HG02610 (cell line): ENCODE results near the gene ME2.
"Not testable (repeated sequence)": the region's sequence is repeated elsewhere in the genome, so short reads cannot be mapped to it uniquely, and the experiment has no call there.

ENCODE experiments used
- ATAC-seq: cut with Tn5 transposase; IDR thresholded peaks from one replicate; pipeline ENCODE4 v1.9.1; 2021; ENCODE audit warnings: mild to moderate bottlenecking, moderate library complexity; ENCODE audit not compliant: unreplicated experiment

The ME2 gene

DNA sequence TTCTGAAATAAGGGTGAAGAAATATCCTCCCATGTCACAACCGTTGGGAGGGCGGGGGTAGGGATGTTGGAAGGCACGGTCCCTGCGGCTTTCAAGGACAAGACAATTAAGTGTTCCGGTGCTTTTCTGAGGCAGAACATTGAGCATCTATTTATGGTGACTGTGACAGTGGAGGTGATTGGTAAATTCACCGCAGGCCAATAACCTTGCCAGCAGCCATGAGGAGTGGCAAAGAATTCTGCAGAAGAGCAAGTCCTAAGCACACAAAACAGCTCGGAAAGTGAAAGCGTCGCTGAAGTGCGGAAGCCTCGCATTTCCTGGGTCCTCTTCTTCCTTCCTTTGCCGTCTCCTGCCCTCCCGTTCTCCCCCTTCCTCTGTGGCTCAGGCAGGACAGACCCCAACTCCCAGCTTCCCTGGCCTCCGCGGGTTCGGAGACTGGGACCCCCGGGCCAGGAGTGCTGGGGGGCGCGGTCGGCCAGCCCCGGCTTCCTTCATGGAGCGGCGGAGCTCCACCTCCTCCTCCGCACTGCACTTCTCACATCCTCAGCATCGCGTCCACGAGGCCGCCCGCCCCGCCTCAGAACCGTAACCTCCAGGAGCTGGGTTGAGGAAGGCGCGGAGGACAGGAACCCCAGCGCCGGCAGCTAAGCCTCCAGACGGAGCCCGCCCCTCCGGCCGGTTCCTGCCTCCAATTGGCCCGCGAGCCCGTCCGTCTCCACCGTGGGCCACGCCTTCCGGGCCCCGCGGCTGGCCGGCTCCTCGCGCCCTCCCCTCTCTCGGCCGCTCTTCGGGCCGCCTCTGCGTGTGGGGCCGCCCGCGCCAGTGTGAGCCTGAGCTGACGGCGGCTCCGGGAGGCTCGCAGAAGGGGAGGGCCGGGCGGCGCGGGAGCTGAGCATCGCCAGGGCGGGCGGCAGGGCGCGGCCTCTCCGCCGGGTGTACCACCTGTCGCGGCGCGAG lies at the start of gene ME2:
Gene ME2 (plus strand): TSS at position 774 of the 957 bp plus-strand sequence. CDS start 16,703 bp downstream, outside the sequence.
- peak; percentile 97 for ATAC-seq

GRCh38 chr18:50829644-50830043 lies 49.3 kb upstream of the ME2 start:
- ATAC-seq = no peak

DNA sequence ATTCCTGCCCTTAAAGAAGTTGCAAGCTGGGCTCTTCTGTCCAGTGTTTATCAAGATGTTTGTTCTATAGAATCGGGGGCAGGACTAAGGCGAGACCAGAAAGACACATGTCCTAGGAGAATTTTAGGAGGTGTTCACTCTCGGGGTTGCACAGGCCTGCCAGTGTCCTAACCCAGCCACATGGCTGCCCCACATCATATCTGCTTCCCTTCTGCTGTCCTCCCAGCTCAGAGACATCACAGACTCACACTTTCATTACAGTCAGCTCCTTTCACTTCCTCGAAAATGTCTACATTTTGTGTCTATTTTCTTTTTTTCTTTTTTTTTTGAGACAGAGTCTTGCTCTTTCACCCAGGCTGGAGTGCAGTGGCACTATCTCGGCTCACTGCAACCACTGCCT lies 48.4 kb upstream of the ME2 start:
- no peak for ATAC-seq

DNA sequence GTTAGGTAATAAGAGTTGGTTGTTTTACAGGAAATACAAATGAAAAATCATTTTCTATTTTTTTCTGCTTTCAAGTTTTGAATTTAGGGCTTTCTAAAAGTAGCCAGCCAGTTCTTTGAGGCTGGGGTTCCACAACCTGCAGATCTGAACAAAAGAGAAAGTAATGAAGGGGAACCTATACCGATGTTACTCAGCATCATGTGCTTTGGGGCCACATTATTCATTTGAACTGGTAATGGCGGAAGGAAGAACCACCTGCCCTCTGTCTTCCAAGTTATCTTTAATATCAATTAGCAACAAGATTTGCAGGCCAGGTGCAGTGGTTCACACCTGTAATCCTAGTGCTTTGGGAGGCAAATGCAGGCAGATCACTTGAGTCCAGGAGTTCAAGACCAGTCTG lies 46.2 kb upstream of the ME2 start:
- ATAC-seq = no peak

DNA sequence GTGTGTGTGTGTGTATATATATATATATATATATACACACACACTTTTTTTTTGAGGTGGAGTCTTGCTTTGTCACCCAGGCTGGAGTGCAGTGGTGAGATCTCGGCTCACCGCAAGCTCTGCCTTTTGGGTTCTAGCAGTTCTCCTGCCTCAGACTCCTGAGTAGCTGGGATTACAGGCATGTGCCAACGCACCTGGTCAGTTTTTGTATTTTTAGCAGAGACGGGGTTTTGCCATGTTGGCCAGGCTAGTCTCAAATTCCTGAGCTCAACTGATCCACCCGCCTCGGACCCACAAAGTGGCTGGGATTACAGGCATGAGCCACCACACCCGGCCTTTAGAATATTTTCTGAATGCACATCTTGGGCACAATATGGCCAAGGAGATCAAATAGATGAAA lies 45.4 kb upstream of the ME2 start:
- not testable (repeated sequence) for ATAC-seq

DNA sequence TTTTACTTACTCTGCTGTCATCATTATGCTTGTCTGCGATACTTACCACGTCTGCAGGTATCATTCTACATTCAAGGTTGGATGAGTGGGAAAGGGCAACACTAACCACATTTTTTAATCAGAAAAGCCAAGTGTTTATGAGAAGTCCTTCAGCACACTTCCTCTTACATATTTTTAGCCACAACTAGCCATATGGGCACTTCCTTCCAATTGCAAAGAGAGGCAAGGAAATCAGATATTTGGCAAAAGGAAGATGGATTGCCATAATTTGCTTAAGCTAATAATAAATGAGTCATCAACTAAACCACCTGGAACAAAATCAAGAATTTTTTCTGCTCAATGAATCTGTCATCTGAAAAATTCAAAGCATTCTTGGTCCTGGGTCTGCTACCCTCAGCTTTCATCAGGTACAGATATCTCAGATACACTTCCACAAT lies 42.4 kb upstream of the ME2 start:
- no peak for ATAC-seq

- ATAC-seq = no peak
Observed at GRCh38 chr18:50839341-50839740, 39.6 kb upstream of the ME2 start.

DNA sequence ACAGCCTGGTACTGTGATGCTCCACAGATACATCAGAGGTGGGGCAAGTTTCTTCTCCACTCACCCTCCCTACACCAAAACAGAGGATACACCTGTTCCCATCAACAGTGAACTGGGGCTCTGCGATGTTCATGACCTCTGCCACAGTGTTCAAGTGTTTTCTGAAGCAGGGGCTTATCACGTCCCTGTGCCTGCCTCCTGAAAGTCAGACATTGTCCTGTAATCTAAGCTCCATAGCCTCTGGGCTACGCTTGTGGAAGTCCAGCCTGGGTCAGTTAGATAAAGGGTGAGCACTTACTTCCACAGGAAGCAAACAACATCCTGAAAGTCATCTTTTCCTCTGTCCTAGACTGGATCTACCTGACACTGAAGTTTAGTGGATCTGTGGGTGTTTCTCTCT lies 38.9 kb upstream of the ME2 start:
- no peak for ATAC-seq

GRCh38 chr18:50842846-50843245 lies 36.1 kb upstream of the ME2 start:
- no peak for ATAC-seq

DNA sequence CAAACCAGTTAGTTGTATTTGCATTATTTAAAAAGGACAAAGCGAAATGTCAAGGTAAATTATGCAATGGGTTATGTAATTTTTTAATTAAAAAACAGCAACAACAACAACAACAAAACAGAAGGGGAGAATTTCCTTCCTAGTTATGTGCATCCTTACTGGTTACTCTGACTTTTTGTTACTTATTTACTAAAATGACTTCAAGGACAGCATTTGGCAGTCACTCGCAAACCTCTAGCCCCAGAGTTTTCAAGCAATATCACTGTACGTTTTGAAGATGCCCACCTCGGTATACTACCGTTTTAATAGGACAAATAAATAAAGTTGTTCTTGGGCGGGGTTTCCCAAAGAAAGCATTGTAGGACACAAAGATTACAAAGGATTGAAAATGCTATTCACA lies 34.4 kb upstream of the ME2 start:
- ATAC-seq = no peak

- ATAC-seq = no peak
Observed at GRCh38 chr18:50844960-50845359, 34.0 kb upstream of the ME2 start.

DNA sequence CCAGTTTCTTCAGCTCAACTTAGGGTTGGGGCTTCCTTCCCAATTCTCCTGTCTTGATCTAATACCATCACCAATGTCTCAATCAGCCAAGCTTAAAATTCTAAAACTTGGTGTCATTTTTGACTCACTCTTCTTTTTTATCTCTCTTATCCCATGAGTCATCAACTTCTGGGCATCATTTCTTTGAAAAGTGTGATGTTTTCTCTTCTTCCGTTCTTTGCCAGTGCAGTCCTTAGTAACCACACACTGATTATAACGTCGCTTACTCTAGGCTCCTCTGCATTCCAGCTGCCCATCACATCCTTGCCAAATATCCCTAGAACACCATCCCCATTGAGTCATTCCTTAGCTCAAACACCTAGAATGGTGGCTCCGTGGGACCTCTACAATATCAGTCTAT lies 31.7 kb upstream of the ME2 start:
- no peak for ATAC-seq

DNA sequence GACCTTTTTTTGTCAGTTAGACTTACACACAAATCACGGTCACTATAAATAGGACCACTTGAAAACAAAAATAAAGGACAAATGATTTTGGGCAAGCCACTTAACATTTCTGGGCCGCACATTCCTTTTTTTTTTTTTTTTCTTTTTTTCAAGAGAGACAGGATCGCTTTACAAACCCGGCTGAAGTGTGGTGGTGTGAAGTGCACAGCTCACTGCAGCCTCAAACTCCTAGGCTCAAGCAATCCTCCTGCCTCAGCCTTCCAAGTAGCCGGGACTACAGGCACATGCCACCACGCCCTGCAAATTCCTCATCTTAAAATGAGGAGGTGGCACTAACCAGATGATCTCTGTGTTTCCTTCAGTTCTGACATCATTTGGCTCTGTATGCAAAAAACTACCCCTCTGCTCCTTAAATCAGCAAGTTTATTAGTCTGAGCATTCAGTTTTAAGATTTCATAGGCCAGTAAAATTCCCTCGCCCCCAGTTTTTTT lies 30.8 kb upstream of the ME2 start:
- ATAC-seq = no peak

- no peak for ATAC-seq
Observed at GRCh38 chr18:50848991-50849390, 29.9 kb upstream of the ME2 start.

DNA sequence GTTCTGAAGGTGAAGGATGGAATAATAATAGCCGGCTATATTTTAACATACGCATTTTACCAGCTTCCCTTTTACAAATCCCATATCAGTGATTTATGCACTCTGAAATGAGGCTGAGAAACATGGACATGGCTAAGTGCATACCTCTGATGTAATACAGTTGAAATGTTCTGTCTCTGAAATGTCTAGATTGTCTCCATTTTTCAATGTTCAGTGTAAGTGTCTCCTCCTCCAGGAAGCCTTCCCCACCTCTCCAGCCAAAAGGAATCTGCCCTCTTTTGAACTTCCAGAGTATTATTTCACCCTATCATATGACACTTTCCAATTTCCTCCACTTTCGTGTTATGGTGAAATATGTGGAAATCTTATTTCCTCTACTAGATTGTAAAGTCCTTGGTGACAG lies 29.5 kb upstream of the ME2 start:
- no peak for ATAC-seq

- no peak for ATAC-seq
Observed at GRCh38 chr18:50850307-50851065, 28.4 kb upstream of the ME2 start.

GRCh38 chr18:50853863-50854271 lies 25.1 kb upstream of the ME2 start:
- ATAC-seq = no peak

- no peak for ATAC-seq
Observed at GRCh38 chr18:50855976-50856757, 22.8 kb upstream of the ME2 start.

DNA sequence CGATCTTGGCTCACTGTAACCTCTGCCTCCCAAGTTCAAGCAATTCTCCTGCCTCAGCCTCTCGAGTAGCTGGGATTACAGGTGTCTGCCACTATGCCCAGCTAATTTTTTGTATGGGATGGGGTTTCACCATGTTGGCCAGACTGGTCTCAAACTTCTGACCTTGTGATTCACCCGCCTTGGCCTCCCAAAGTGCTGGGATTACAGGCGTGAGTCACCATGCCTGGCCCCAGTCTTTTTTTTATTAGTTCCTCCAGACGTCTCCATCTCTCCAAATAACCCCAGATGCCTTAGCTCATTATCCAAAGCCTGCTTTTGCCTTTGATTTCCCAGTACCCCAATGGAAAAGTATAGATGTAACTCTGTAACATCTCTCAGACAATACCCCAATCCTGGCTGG lies 21.8 kb upstream of the ME2 start:
- not testable (repeated sequence) for ATAC-seq

DNA sequence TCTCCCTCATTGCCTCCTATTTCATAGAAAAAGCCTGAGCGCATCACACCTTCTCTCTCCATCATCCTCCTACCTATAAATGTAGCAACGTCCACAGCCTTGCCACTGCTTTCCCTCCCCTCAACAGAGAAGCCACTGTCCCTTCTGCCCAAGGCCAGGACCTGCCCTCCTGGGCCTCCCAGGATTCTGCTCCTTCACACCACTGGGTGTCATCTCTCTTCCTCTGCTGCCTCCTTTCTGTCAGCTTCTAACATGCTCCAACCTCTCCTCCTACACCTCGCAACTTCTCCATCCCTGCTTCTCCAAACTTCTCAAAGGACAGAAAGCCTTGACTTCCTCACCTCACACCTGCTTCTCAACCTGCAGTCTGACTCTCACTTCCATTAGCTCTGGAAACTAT lies 21.2 kb upstream of the ME2 start:
- no peak for ATAC-seq
